SK-N-SH treated with all-trans-retinoic acid at 6 μM for 48 hours (cell line): ENCODE measurements around the gene RAB42.
"Not testable (repeated sequence)": the region's sequence is repeated elsewhere in the genome, so short reads cannot be mapped to it uniquely, and the experiment has no call there.

Experiments
- ATAC-seq: fragments of 200-7000 bp; cut with Tn5 transposase; 3 replicates; pipeline ENCODE4 v1.9.1; 2020; ENCODE audit warnings: mild to moderate bottlenecking, moderate library complexity
- ARNTL ChIP-seq: fragments of 450-650 bp; formaldehyde crosslinking; IDR thresholded peaks from 2 replicates; pipeline ENCODE4 v1.5.0; 2020; ENCODE audit warnings: low read depth, mild to moderate bottlenecking, moderate library complexity, borderline replicate concordance
- BACH2 ChIP-seq: fragments of 250-450 bp; sonication (Bioruptor Pico); IDR thresholded peaks from 2 replicates; pipeline ENCODE4 v1.9.0; 2021; ENCODE audit warnings: mild to moderate bottlenecking, borderline replicate concordance
- CREB5 ChIP-seq: fragments of 250-450 bp; sonication (Bioruptor Pico); IDR thresholded peaks from 2 replicates; pipeline ENCODE4 v1.5.1; 2020; ENCODE audit warnings: low read depth, mild to moderate bottlenecking, moderate library complexity
- CSDC2 ChIP-seq: fragments of 250-450 bp; sonication (Bioruptor Pico); IDR thresholded peaks from 2 replicates; pipeline ENCODE4 v1.5.0; 2020; ENCODE audit warnings: mild to moderate bottlenecking, moderate library complexity
- CSRNP3 ChIP-seq: fragments of 250-450 bp; sonication (Bioruptor Pico); IDR thresholded peaks from 2 replicates; pipeline ENCODE4 v1.5.1; 2021; ENCODE audit warnings: mild to moderate bottlenecking, moderate library complexity
- ESRRG ChIP-seq: fragments of 250-450 bp; sonication (Bioruptor Pico); IDR thresholded peaks from 2 replicates; pipeline ENCODE4 v1.6.1; 2021; ENCODE audit warnings: mild to moderate bottlenecking
- GLIS3 ChIP-seq: fragments of 250-450 bp; sonication (Bioruptor Pico); IDR thresholded peaks from 2 replicates; pipeline ENCODE4 v1.5.0; 2020; ENCODE audit warnings: mild to moderate bottlenecking, moderate library complexity
- ISL1 ChIP-seq: fragments of 250-450 bp; sonication (Bioruptor Pico); IDR thresholded peaks from 2 replicates; pipeline ENCODE4 v2.1.2; 2022; ENCODE audit warnings: mild to moderate bottlenecking, moderate library complexity
- OSR1 ChIP-seq: fragments of 250-450 bp; sonication (Bioruptor Pico); IDR thresholded peaks from 2 replicates; pipeline ENCODE4 v1.8.0; 2022; ENCODE audit warnings: moderate library complexity, mild to moderate bottlenecking, inconsistent platforms
- PATZ1 ChIP-seq: fragments of 250-450 bp; sonication (Bioruptor Pico); IDR thresholded peaks from 2 replicates; pipeline ENCODE4 v1.8.0; 2020; ENCODE audit warnings: mild to moderate bottlenecking, moderate library complexity, borderline replicate concordance
- POU6F1 ChIP-seq: fragments of 250-450 bp; sonication (Bioruptor Pico); IDR thresholded peaks from 2 replicates; pipeline ENCODE4 v1.8.0; 2021; ENCODE audit warnings: low read depth, mild to moderate bottlenecking, moderate library complexity, borderline replicate concordance
- PPARA ChIP-seq: fragments of 250-450 bp; sonication (Bioruptor Pico); IDR thresholded peaks from 2 replicates; pipeline ENCODE4 v1.5.0; 2020; ENCODE audit warnings: mild to moderate bottlenecking, borderline replicate concordance
- SNAI2 ChIP-seq: fragments of 250-450 bp; sonication (Bioruptor Pico); IDR thresholded peaks from 2 replicates; pipeline ENCODE4 v1.5.0; 2020; ENCODE audit warnings: mild to moderate bottlenecking, moderate library complexity
- TCF4 ChIP-seq: fragments of 250-450 bp; sonication (Bioruptor Pico); IDR thresholded peaks from 2 replicates; pipeline ENCODE4 v1.8.0; 2021; ENCODE audit warnings: mild to moderate bottlenecking, moderate library complexity, borderline replicate concordance
- TOX ChIP-seq: fragments of 250-450 bp; sonication (Bioruptor Pico); IDR thresholded peaks from 2 replicates; pipeline ENCODE4 v1.8.0; 2021; ENCODE audit warnings: mild to moderate bottlenecking, moderate library complexity, borderline replicate concordance
- TSHZ2 ChIP-seq: fragments of 250-450 bp; sonication (Bioruptor Pico); IDR thresholded peaks from 2 replicates; pipeline ENCODE4 v1.5.0; 2020; ENCODE audit warnings: mild to moderate bottlenecking, moderate library complexity
- ZFP3 ChIP-seq: fragments of 250-450 bp; sonication (Bioruptor Pico); IDR thresholded peaks from 2 replicates; pipeline ENCODE4 v1.5.0; 2020; ENCODE audit warnings: mild to moderate bottlenecking, moderate library complexity
- ZNF565 ChIP-seq: fragments of 450-650 bp; formaldehyde crosslinking; conservative IDR thresholded peaks from 2 replicates; pipeline ENCODE4 v1.5.0; 2020; ENCODE audit warnings: low read depth, mild to moderate bottlenecking, moderate library complexity
- ZNF8 ChIP-seq: fragments of 450-650 bp; formaldehyde crosslinking; IDR thresholded peaks from 2 replicates; pipeline ENCODE4 v1.5.0; 2020; ENCODE audit warnings: mild to moderate bottlenecking, moderate library complexity

Gene RAB42

GRCh38 chr1:28582248-28582615 lies 9.8 kb upstream of the RAB42 start:
- peak; percentile 45 for ATAC-seq
- no peak for TF ChIP-seq ARNTL (CRISPR knock-in tag)
- no peak for TF ChIP-seq CREB5 (CRISPR knock-in tag)
- no peak for TF ChIP-seq PATZ1 (CRISPR knock-in tag)
- no peak for TF ChIP-seq TOX
- no peak for TF ChIP-seq ZFP3 (CRISPR knock-in tag)
- no peak for TF ChIP-seq PPARA (CRISPR knock-in tag)
- no peak for TF ChIP-seq SNAI2
- TF ChIP-seq CSRNP3 = no peak
- TF ChIP-seq TCF4 (CRISPR knock-in tag) = no peak
- TF ChIP-seq ZNF565 (CRISPR knock-in tag) = no peak
- TF ChIP-seq ESRRG = no peak
- TF ChIP-seq ISL1 (CRISPR knock-in tag) = no peak

- not testable (repeated sequence) for ATAC-seq
Measured at GRCh38 chr1:28586585-28587391, 5.3 kb upstream of the RAB42 start.

- TF ChIP-seq CSDC2 (no peak), CREB5 (CRISPR knock-in tag) (no peak), BACH2 (no peak), ZNF8 (CRISPR knock-in tag) (no peak), OSR1 (CRISPR knock-in tag) (no peak), GLIS3 (CRISPR knock-in tag) (no peak), ISL1 (CRISPR knock-in tag) (no peak), ARNTL (CRISPR knock-in tag) (no peak), ZFP3 (CRISPR knock-in tag) (no peak), TOX (no peak), PATZ1 (CRISPR knock-in tag) (no peak), TSHZ2 (no peak), TCF4 (CRISPR knock-in tag) (no peak), POU6F1 (CRISPR knock-in tag) (no peak)
- peak; percentile 65 for ATAC-seq
Measured at GRCh38 chr1:28592321-28593071, 431 bp downstream of the RAB42 start.

- not testable (repeated sequence) for ATAC-seq
Measured at GRCh38 chr1:28593988-28594356, 1.9 kb downstream of the RAB42 start.

- peak; percentile 36; the same call in 2 of the 3 replicates for ATAC-seq
Measured at GRCh38 chr1:28594686-28595411, 2.8 kb downstream of the RAB42 start.
